ENCODE results near the gene ENAH. TPM values are rescaled to one million over a fixed set of nuclear protein-coding genes. Genes with fewer than 3 reads are reported as not detected.

Gene ENAH
- total and polyA plus RNA-seq, 9 of the 15 experiments (the other 6 are each of a cell fraction or from before 2014, with no cell fraction given): 0.03 to 1.2 (median 0.15) TPM

DNA sequence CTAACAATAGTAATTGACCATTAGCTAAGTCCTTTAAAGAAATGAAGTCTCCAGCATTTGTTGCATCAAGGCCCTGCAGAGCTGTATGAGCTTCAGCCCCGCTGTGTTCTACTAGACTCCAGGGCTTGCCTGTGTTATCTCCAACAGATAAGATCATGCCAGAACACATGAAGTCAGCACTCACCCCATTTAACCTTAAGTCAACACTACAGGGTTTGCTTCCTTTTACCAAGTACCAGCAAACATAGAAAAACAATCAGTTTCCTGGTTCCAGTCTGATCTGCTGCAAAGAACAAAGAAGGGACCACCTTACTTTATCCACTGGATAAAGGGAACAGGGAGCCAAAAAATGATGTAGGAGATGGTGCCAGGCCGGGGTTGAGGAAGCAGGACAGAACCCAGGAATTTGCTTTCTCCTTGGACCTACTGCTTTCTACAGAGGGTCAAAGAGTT lies 41.3 kb upstream of the ENAH start (continued):
- TF ChIP-seq RHOXF2B (CRISPR knock-in tag; conservative IDR thresholded peaks at IDR 0.05) (no peak), E2F3 (CRISPR knock-in tag; IDR thresholded peaks at IDR 0.05) (no peak), POLR2AphosphoS5 (IDR thresholded peaks at IDR 0.05; ENCODE audit: control insufficient read depth, insufficient read depth, low read depth, low read length) (no peak), BHLHE40 (IDR thresholded peaks at IDR 0.05; ENCODE audit: low read length) (peak; percentile 27; the same call in 1 of the 2 replicates), ETV1 (tag; conservative IDR thresholded peaks at IDR 0.05; ENCODE audit: low read depth) (peak; percentile 34; the same call in 1 of the 2 replicates), JUN (IDR thresholded peaks at IDR 0.05; ENCODE audit: borderline replicate concordance, low read depth, low read length) (peak; percentile 50; the same call in 1 of the 2 replicates), JUN (CRISPR knock-in tag; IDR thresholded peaks at IDR 0.05; ENCODE audit: borderline replicate concordance) (no peak), ATF7 (IDR thresholded peaks at IDR 0.05) (peak; percentile 73), KLF1 (tag; IDR thresholded peaks at IDR 0.05) (no peak), RBM17 (IDR thresholded peaks at IDR 0.05; ENCODE audit: borderline replicate concordance, low read depth, low read length) (no peak), DIDO1 (tag; IDR thresholded peaks at IDR 0.05; ENCODE audit: low read depth) (no peak), BDP1 (IDR thresholded peaks at IDR 0.05; ENCODE audit: insufficient read depth, insufficient read length) (no peak), IFI16 (CRISPR knock-in tag; IDR thresholded peaks at IDR 0.05) (no peak), ZNF282 (CRISPR knock-in tag; IDR thresholded peaks at IDR 0.05) (no peak), RCOR1 (IDR thresholded peaks at IDR 0.05; ENCODE audit: borderline replicate concordance in 1 of 2, low read depth in 2 of 2, low read length in 2 of 2) (peak in 1 of 2 experiments; percentile 60; a peak in 1 of 4 replicates), BCL6 (CRISPR knock-in tag; IDR thresholded peaks at IDR 0.05) (no peak)
- TF ChIP-seq, protein P1, sequence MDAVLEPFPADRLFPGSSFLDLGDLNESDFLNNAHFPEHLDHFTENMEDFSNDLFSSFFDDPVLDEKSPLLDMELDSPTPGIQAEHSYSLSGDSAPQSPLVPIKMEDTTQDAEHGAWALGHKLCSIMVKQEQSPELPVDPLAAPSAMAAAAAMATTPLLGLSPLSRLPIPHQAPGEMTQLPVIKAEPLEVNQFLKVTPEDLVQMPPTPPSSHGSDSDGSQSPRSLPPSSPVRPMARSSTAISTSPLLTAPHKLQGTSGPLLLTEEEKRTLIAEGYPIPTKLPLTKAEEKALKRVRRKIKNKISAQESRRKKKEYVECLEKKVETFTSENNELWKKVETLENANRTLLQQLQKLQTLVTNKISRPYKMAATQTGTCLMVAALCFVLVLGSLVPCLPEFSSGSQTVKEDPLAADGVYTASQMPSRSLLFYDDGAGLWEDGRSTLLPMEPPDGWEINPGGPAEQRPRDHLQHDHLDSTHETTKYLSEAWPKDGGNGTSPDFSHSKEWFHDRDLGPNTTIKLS (IDR thresholded peaks at IDR 0.05; ENCODE audit: borderline replicate concordance, low read depth): no peak
- TF ChIP-seq, protein P2, sequence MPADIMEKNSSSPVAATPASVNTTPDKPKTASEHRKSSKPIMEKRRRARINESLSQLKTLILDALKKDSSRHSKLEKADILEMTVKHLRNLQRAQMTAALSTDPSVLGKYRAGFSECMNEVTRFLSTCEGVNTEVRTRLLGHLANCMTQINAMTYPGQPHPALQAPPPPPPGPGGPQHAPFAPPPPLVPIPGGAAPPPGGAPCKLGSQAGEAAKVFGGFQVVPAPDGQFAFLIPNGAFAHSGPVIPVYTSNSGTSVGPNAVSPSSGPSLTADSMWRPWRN (IDR thresholded peaks at IDR 0.05; ENCODE audit: low read depth): no peak
- TF ChIP-seq, protein P3, sequence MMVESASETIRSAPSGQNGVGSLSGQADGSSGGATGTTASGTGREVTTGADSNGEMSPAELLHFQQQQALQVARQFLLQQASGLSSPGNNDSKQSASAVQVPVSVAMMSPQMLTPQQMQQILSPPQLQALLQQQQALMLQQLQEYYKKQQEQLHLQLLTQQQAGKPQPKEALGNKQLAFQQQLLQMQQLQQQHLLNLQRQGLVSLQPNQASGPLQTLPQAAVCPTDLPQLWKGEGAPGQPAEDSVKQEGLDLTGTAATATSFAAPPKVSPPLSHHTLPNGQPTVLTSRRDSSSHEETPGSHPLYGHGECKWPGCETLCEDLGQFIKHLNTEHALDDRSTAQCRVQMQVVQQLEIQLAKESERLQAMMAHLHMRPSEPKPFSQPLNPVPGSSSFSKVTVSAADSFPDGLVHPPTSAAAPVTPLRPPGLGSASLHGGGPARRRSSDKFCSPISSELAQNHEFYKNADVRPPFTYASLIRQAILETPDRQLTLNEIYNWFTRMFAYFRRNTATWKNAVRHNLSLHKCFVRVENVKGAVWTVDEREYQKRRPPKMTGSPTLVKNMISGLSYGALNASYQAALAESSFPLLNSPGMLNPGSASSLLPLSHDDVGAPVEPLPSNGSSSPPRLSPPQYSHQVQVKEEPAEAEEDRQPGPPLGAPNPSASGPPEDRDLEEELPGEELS (CRISPR knock-in tag; IDR thresholded peaks at IDR 0.05; ENCODE audit: borderline replicate concordance): no peak
- TF ChIP-seq, protein P4, sequence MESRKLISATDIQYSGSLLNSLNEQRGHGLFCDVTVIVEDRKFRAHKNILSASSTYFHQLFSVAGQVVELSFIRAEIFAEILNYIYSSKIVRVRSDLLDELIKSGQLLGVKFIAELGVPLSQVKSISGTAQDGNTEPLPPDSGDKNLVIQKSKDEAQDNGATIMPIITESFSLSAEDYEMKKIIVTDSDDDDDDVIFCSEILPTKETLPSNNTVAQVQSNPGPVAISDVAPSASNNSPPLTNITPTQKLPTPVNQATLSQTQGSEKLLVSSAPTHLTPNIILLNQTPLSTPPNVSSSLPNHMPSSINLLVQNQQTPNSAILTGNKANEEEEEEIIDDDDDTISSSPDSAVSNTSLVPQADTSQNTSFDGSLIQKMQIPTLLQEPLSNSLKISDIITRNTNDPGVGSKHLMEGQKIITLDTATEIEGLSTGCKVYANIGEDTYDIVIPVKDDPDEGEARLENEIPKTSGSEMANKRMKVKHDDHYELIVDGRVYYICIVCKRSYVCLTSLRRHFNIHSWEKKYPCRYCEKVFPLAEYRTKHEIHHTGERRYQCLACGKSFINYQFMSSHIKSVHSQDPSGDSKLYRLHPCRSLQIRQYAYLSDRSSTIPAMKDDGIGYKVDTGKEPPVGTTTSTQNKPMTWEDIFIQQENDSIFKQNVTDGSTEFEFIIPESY (CRISPR knock-in tag; IDR thresholded peaks at IDR 0.05): no peak
- TF ChIP-seq, protein P5, sequence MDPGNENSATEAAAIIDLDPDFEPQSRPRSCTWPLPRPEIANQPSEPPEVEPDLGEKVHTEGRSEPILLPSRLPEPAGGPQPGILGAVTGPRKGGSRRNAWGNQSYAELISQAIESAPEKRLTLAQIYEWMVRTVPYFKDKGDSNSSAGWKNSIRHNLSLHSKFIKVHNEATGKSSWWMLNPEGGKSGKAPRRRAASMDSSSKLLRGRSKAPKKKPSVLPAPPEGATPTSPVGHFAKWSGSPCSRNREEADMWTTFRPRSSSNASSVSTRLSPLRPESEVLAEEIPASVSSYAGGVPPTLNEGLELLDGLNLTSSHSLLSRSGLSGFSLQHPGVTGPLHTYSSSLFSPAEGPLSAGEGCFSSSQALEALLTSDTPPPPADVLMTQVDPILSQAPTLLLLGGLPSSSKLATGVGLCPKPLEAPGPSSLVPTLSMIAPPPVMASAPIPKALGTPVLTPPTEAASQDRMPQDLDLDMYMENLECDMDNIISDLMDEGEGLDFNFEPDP (CRISPR knock-in tag; IDR thresholded peaks at IDR 0.05): no peak
